ENCODE results near the gene EAPP.

Gene EAPP

GRCh38 chr14:34488528-34488927, 51.0 kb downstream of the EAPP start (continued):
- TF ChIP-seq, protein P1, sequence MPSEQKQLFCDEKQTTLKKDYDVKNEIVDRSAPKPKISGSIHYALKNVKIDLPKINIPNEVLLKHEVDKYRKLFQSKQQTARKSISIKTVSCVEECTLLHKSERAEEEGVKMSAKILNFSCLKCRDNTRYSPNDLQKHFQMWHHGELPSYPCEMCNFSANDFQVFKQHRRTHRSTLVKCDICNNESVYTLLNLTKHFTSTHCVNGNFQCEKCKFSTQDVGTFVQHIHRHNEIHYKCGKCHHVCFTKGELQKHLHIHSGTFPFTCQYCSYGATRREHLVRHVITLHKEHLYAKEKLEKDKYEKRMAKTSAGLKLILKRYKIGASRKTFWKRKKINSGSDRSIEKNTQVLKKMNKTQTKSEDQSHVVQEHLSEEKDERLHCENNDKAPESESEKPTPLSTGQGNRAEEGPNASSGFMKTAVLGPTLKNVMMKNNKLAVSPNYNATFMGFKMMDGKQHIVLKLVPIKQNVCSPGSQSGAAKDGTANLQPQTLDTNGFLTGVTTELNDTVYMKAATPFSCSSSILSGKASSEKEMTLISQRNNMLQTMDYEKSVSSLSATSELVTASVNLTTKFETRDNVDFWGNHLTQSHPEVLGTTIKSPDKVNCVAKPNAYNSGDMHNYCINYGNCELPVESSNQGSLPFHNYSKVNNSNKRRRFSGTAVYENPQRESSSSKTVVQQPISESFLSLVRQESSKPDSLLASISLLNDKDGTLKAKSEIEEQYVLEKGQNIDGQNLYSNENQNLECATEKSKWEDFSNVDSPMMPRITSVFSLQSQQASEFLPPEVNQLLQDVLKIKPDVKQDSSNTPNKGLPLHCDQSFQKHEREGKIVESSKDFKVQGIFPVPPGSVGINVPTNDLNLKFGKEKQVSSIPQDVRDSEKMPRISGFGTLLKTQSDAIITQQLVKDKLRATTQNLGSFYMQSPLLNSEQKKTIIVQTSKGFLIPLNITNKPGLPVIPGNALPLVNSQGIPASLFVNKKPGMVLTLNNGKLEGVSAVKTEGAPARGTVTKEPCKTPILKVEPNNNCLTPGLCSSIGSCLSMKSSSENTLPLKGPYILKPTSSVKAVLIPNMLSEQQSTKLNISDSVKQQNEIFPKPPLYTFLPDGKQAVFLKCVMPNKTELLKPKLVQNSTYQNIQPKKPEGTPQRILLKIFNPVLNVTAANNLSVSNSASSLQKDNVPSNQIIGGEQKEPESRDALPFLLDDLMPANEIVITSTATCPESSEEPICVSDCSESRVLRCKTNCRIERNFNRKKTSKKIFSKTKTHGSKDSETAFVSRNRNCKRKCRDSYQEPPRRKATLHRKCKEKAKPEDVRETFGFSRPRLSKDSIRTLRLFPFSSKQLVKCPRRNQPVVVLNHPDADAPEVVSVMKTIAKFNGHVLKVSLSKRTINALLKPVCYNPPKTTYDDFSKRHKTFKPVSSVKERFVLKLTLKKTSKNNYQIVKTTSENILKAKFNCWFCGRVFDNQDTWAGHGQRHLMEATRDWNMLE (tag by site-specific recombination; conservative IDR thresholded peaks at IDR 0.05; ENCODE audit: low read depth), result peak; percentile 77
- TF ChIP-seq ZNF501 (tag by site-specific recombination; IDR thresholded peaks at IDR 0.05) (no peak), REST (tag by site-specific recombination; IDR thresholded peaks at IDR 0.05) (0 out of 2 replicates have a peak, but pooled peaks have one; percentile 23), ZNF654 (tag by site-specific recombination; IDR thresholded peaks at IDR 0.05; ENCODE audit: low read depth) (0 out of 2 replicates have a peak, but pooled peaks have one; percentile 4), GLIS1 (tag by site-specific recombination; IDR thresholded peaks at IDR 0.05) (no peak), ZNF324 (tag by site-specific recombination; IDR thresholded peaks at IDR 0.05) (no peak), ZNF48 (tag by site-specific recombination; IDR thresholded peaks at IDR 0.05) (no peak), ZNF202 (tag by site-specific recombination; IDR thresholded peaks at IDR 0.05; ENCODE audit: borderline replicate concordance) (0 out of 2 replicates have a peak, but pooled peaks have one; percentile 57), ZSCAN16 (tag by site-specific recombination; IDR thresholded peaks at IDR 0.05) (no peak), ZNF140 (tag by site-specific recombination; IDR thresholded peaks at IDR 0.05) (0 out of 2 replicates have a peak, but pooled peaks have one; percentile 17), ZNF426 (tag by site-specific recombination; IDR thresholded peaks at IDR 0.05) (peak; percentile 60), ZNF623 (tag by site-specific recombination; IDR thresholded peaks at IDR 0.05) (peak; percentile 43; the same call in 1 of the 2 replicates), ZNF555 (tag by site-specific recombination; conservative IDR thresholded peaks at IDR 0.05) (peak; percentile 65), ZBTB8A (tag by site-specific recombination; IDR thresholded peaks at IDR 0.05) (peak; percentile 42; the same call in 1 of the 2 replicates), ZBTB1 (tag by site-specific recombination; IDR thresholded peaks at IDR 0.05) (no peak), ZNF266 (tag by site-specific recombination; IDR thresholded peaks at IDR 0.05; ENCODE audit: low read depth) (0 out of 2 replicates have a peak, but pooled peaks have one; percentile 7), ZBTB21 (tag by site-specific recombination; IDR thresholded peaks at IDR 0.05) (0 out of 2 replicates have a peak, but pooled peaks have one; percentile 16), ZNF394 (tag by site-specific recombination; IDR thresholded peaks at IDR 0.05; ENCODE audit: borderline replicate concordance) (peak; percentile 77; the same call in 1 of the 2 replicates)

DNA sequence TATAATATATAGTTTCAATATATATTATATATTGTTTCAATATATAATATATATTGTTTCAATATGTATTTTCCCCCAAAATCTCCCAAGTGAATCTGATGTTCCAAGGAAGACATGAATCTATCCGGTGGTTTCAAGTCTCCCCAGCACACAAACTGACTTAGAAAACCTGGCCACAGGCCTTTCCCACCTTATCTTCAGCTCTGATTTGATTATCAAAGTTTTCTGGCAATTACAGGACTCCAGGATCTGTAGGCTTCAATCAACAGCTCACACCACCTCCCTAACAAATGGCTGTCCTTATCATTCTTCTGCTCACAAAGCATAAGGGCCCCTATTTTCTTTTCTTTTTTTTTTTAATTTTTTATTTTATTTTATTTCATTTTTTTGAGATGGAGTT, 54.8 kb downstream of the EAPP start:
- CTCF ChIA-PET, result no interaction called here

More for the DNA sequence above, 54.8 kb downstream of the EAPP start:
- TF ChIP-seq, protein P2, sequence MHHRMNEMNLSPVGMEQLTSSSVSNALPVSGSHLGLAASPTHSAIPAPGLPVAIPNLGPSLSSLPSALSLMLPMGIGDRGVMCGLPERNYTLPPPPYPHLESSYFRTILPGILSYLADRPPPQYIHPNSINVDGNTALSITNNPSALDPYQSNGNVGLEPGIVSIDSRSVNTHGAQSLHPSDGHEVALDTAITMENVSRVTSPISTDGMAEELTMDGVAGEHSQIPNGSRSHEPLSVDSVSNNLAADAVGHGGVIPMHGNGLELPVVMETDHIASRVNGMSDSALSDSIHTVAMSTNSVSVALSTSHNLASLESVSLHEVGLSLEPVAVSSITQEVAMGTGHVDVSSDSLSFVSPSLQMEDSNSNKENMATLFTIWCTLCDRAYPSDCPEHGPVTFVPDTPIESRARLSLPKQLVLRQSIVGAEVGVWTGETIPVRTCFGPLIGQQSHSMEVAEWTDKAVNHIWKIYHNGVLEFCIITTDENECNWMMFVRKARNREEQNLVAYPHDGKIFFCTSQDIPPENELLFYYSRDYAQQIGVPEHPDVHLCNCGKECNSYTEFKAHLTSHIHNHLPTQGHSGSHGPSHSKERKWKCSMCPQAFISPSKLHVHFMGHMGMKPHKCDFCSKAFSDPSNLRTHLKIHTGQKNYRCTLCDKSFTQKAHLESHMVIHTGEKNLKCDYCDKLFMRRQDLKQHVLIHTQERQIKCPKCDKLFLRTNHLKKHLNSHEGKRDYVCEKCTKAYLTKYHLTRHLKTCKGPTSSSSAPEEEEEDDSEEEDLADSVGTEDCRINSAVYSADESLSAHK (tag by site-specific recombination; IDR thresholded peaks at IDR 0.05), result peak; percentile 79
- no peak for TF ChIP-seq OSR2 (tag by site-specific recombination; IDR thresholded peaks at IDR 0.05)
- H3K27ac ChIP-seq (ENCODE audit: extremely low read depth, low read depth, low read length), result no peak overlapping the region
- no peaks in the 10 kb centered on the region for H3K4me1 ChIP-seq (ENCODE audit: control insufficient read depth, insufficient read depth, low read length)
- POLR2A ChIA-PET, result no interaction called here
- no peaks in the 10 kb centered on the region for H3K9me3 ChIP-seq (ENCODE audit: control insufficient read depth, insufficient read depth, low read depth, low read length)
- H3K36me3 ChIP-seq (ENCODE audit: control insufficient read depth in 2 of 2, insufficient read depth in 1 of 2, low read length in 2 of 2), result no peaks in the 10 kb centered on the region
- no peak overlapping the region for H3K4me3 ChIP-seq (ENCODE audit: low read depth, low read length)

All from HEK293 (cell line).